Measurements from ENCODE around the gene PLCB1. TPM values are rescaled to one million over a fixed set of nuclear protein-coding genes. Genes with fewer than 3 reads are reported as not detected.

The PLCB1 gene
- total RNA-seq, 3 donors from 2014 or later, result 12.2 to 106 (median 30.5) TPM

DNA sequence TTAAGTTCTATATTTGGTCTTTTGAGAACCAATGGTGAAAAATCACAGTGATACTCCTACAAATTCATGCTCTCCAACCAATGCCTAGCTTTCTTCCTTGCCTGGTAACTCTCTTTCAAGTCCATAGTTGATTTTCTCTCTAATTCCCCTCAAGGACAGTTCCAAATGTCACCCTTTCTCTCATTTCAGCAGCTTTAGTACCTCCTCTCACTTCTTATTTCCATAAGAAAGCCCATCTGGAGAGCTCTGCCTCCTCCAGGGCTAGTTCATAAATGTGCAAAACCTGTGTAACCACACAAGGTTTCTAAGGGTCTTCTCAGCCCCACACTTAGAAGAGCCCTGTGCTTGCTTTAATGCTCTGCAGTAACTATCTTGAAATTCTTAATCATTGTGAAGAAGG is 781.4 kb downstream of the PLCB1 start:
- Histone ChIP-seq H3K27me3 (no peaks in the 10 kb centered on the region), H3K36me3 (no peaks in the 10 kb centered on the region), H3K27ac (no peak overlapping the region), H3K4me1 (no peaks in the 10 kb centered on the region), H3K4me3 (no peak overlapping the region), H3K9me3 (no peaks in the 10 kb centered on the region)
- TF ChIP-seq CTCF (IDR thresholded peaks at IDR 0.05), result no peak
- no peak for TF ChIP-seq POLR2AphosphoS5 (IDR thresholded peaks at IDR 0.05)
- TF ChIP-seq POLR2A (IDR thresholded peaks at IDR 0.05), result no peak
- no peak for DNase-seq (ENCODE audit: low spot score in 2 of 2)
- intact Hi-C loops (cut with DNase I; ENCODE audit: low total_unique reads), result no loop called here

- H3K27ac ChIP-seq, result no peak overlapping the region
- H3K4me3 ChIP-seq, result no peak overlapping the region
- TF ChIP-seq POLR2A (IDR thresholded peaks at IDR 0.05), result no peak
- TF ChIP-seq CTCF (IDR thresholded peaks at IDR 0.05), result no peak
- no peak for TF ChIP-seq POLR2AphosphoS5 (IDR thresholded peaks at IDR 0.05)
- no peaks in the 10 kb centered on the region for H3K9me3 ChIP-seq
- H3K27me3 ChIP-seq, result no peaks in the 10 kb centered on the region
- DNase-seq (ENCODE audit: low spot score in 2 of 2), result no peak
- H3K36me3 ChIP-seq, result no peaks in the 10 kb centered on the region
- no peaks in the 10 kb centered on the region for H3K4me1 ChIP-seq
- intact Hi-C loops (cut with DNase I; ENCODE audit: low total_unique reads), result no loop called here
Measured at GRCh38 chr20:8914421-8914820, 782.4 kb downstream of the PLCB1 start.

- Histone ChIP-seq H3K27me3 (no peaks in the 10 kb centered on the region), H3K4me3 (no peak overlapping the region), H3K4me1 (no peaks in the 10 kb centered on the region), H3K9me3 (no peaks in the 10 kb centered on the region), H3K36me3 (no peaks in the 10 kb centered on the region), H3K27ac (no peak overlapping the region)
- TF ChIP-seq POLR2AphosphoS5 (IDR thresholded peaks at IDR 0.05) (no peak), POLR2A (IDR thresholded peaks at IDR 0.05) (no peak), CTCF (IDR thresholded peaks at IDR 0.05) (no peak)
- DNase-seq (ENCODE audit: low spot score in 2 of 2), result no peak
- intact Hi-C loops (cut with DNase I; ENCODE audit: low total_unique reads), result no loop called here
Measured at GRCh38 chr20:8917084-8917483, 785.0 kb downstream of the PLCB1 start.

GRCh38 chr20:8918145-8918544 is 786.1 kb downstream of the PLCB1 start:
- intact Hi-C loops (cut with DNase I; ENCODE audit: low total_unique reads), result no loop called here
- H3K27ac ChIP-seq, result no peak overlapping the region
- no peaks in the 10 kb centered on the region for H3K4me1 ChIP-seq
- H3K36me3 ChIP-seq, result no peaks in the 10 kb centered on the region
- H3K4me3 ChIP-seq, result no peak overlapping the region
- no peaks in the 10 kb centered on the region for H3K9me3 ChIP-seq
- DNase-seq (ENCODE audit: low spot score in 2 of 2), result no peak
- TF ChIP-seq POLR2A (IDR thresholded peaks at IDR 0.05), result no peak
- no peak for TF ChIP-seq POLR2AphosphoS5 (IDR thresholded peaks at IDR 0.05)
- TF ChIP-seq CTCF (IDR thresholded peaks at IDR 0.05), result no peak
- H3K27me3 ChIP-seq, result no peaks in the 10 kb centered on the region

GRCh38 chr20:8924539-8924938 is 792.5 kb downstream of the PLCB1 start:
- DNase-seq (ENCODE audit: low spot score in 2 of 2), result no peak
- TF ChIP-seq CTCF (IDR thresholded peaks at IDR 0.05) (no peak), POLR2A (IDR thresholded peaks at IDR 0.05) (no peak), POLR2AphosphoS5 (IDR thresholded peaks at IDR 0.05) (no peak)
- H3K27me3 ChIP-seq, result no peaks in the 10 kb centered on the region
- no peaks in the 10 kb centered on the region for H3K9me3 ChIP-seq
- H3K4me1 ChIP-seq, result no peaks in the 10 kb centered on the region
- no peak overlapping the region for H3K27ac ChIP-seq
- H3K36me3 ChIP-seq, result no peaks in the 10 kb centered on the region
- H3K4me3 ChIP-seq, result no peak overlapping the region
- intact Hi-C loops (cut with DNase I; ENCODE audit: low total_unique reads), result no loop called here

Data from breast epithelium (tissue), 4 donors.